HEK293T (cell line): ENCODE measurements around the gene UAP1L1.

Experiments
- ARNT ChIP-seq: fragments of 450-650 bp; IDR thresholded peaks from 2 replicates; pipeline ENCODE4 v1.6.1; 2017; ENCODE audit warnings: mild to moderate bottlenecking
- ELF4 ChIP-seq: fragments of 450-650 bp; IDR thresholded peaks from 2 replicates; pipeline ENCODE4 v1.6.1; 2017; ENCODE audit warnings: antibody characterized with exemption
- FOXA1 ChIP-seq: fragments of 450-650 bp; IDR thresholded peaks from 2 replicates; pipeline ENCODE4 v1.6.1; 2016; ENCODE audit warnings: mild to moderate bottlenecking
- FOXM1 ChIP-seq: fragments of 450-650 bp; IDR thresholded peaks from 2 replicates; pipeline ENCODE4 v1.6.1; 2017; ENCODE audit warnings: mild to moderate bottlenecking, borderline replicate concordance
- HDGF ChIP-seq: fragments of 450-650 bp; IDR thresholded peaks from 2 replicates; pipeline ENCODE4 v1.6.1; 2017; ENCODE audit warnings: antibody characterized with exemption, borderline replicate concordance
- L3MBTL2 ChIP-seq: fragments of 450-650 bp; conservative IDR thresholded peaks from 2 replicates; pipeline ENCODE4 v1.6.1; 2016; ENCODE audit warnings: mild to moderate bottlenecking
- LEF1 ChIP-seq: fragments of 450-650 bp; IDR thresholded peaks from 2 replicates; pipeline ENCODE4 v1.6.1; 2017; ENCODE audit warnings: mild to moderate bottlenecking, borderline replicate concordance
- NFRKB ChIP-seq: fragments of 450-650 bp; IDR thresholded peaks from 2 replicates; pipeline ENCODE4 v1.6.1; 2016; ENCODE audit warnings: mild to moderate bottlenecking, moderate library complexity
- PKNOX1 ChIP-seq: fragments of 450-650 bp; IDR thresholded peaks from 2 replicates; pipeline ENCODE4 v1.6.1; 2016
- SP1 ChIP-seq: fragments of 450-650 bp; IDR thresholded peaks from 2 replicates; pipeline ENCODE4 v1.6.1; 2017
- SUZ12 ChIP-seq: fragments of 450-650 bp; IDR thresholded peaks from 2 replicates; pipeline ENCODE4 v1.6.1; 2016; ENCODE audit warnings: mild to moderate bottlenecking
- TARDBP ChIP-seq: fragments of 450-650 bp; IDR thresholded peaks from 2 replicates; pipeline ENCODE4 v1.6.1; 2016
- ZNF384 ChIP-seq: fragments of 450-650 bp; IDR thresholded peaks from 2 replicates; pipeline ENCODE4 v1.6.1; 2016

- no peak for TF ChIP-seq SP1
- no peak for TF ChIP-seq FOXM1
- TF ChIP-seq LEF1: no peak
- TF ChIP-seq SUZ12: no peak
- TF ChIP-seq NFRKB: no peak
- TF ChIP-seq ZNF384: no peak
- TF ChIP-seq PKNOX1: no peak
- TF ChIP-seq FOXA1: no peak
- TF ChIP-seq ELF4: no peak
- no peak for TF ChIP-seq HDGF
- no peak for TF ChIP-seq L3MBTL2
- no peak for TF ChIP-seq TARDBP
- TF ChIP-seq ARNT: no peak
These were observed 30.7 kb downstream of the UAP1L1 start for GRCh38 chr9:137107982-137108381.
